Sigmoid colon (tissue), 4 donors: ENCODE measurements around the gene FXR2.

ENCODE experiments used
- CTCF ChIP-seq, 4 experiments: fragments of 450-650 bp in 3 of 4; fragments of 200-600 bp in 1 of 4; IDR thresholded peaks; one replicate each; pipeline ENCODE4 v1.5.1; 2016 to 2019; ENCODE audit warnings: antibody characterized with exemption in 4 of 4, mild to moderate bottlenecking in 3 of 4, moderate library complexity in 2 of 4
- EP300 ChIP-seq, 4 donors: sonication (generic); formaldehyde crosslinking; IDR thresholded peaks; one replicate each; pipeline ENCODE4 v1.6.1; 2017; ENCODE audit warnings: antibody characterized with exemption in 4 of 4

GRCh38 chr17:7562208-7562605, 52.5 kb downstream of the FXR2 start:
- TF ChIP-seq CTCF (IDR thresholded peaks at IDR 0.05) (no peak), EP300 (IDR thresholded peaks at IDR 0.05) (no peak)
